ENCODE measurements around the gene ATG7. TPM values are rescaled to one million over a fixed set of nuclear protein-coding genes. Genes with fewer than 3 reads are reported as not detected.

The ATG7 gene
- total RNA-seq, 2 donors from 2014 or later: 33.9 to 38.4 TPM

DNA sequence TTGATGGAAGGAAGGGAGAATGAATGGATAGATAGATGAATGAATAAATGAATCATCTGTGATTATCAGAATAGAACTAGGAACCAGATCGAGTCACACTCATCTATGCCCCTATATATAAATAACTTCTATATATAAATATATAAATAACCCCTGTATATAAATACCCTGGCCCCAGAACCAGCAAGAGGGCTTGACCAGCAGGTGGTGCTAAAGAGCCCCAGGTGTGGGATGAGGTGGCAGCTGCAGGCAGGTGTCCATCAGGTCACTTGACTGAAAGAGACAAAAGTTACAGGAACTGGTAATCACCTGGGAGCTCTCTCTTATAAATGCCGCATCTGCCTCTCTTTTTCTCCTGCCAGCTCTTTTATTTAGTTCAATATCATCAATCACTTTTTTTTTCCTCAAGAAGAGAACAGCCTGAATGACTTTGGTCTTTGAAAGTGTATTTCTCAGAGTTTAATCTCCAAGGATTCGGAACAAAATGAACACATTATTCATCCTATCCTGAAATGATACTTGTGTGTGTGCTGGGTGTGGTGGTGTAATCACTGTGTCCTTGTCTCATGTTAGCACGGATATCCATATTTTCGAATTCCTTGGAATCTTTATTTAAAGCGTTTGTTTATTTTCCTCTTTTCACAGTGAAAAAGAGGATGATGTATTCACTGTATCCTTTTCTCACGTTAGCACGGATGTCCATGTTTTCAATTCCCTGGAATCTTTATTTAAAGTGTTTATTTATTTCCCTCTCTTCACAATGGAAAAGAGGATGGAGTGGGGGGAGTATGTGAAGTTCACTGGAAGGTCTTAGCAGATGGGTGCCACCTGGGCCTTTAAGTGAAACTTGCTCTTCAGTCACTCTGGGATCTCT, 35.4 kb upstream of the ATG7 start:
- Histone ChIP-seq H3K27ac (ENCODE audit: low read depth, low read length) (no peak overlapping the region), H3K9ac (ENCODE audit: extremely low read depth, low read length, poor library complexity, severe bottlenecking) (no peak overlapping the region), H3K4me1 (ENCODE audit: control insufficient read depth, insufficient read depth, low read length) (no peaks in the 10 kb centered on the region), H3K9me3 (ENCODE audit: control insufficient read depth, low read length) (no peaks in the 10 kb centered on the region), H3K27me3 (ENCODE audit: control insufficient read depth, insufficient read depth, low read length, poor library complexity, severe bottlenecking) (peaks cover 8% of the 10 kb centered on the region), H3K36me3 (ENCODE audit: control insufficient read depth, insufficient read depth, low read length) (no peaks in the 10 kb centered on the region), H3K4me3 (ENCODE audit: low read length) (no peak overlapping the region)
- H3K4me3 Mint-ChIP-seq: no peak overlapping the region
- no peaks in the 10 kb centered on the region for H3K36me3 Mint-ChIP-seq (ENCODE audit: low read depth)
- WGBS, 2 experiments (ENCODE audit: insufficient coverage in 1 of 2, insufficient read length in 1 of 2): 80 to 82% methylated on average over 3 to 7 of the region's 8 CpGs
- DNase-seq: peak; percentile 95
- no peaks in the 10 kb centered on the region for H3K9me3 Mint-ChIP-seq
- H3K27ac Mint-ChIP-seq: no peak overlapping the region
- TF ChIP-seq, protein P1, sequence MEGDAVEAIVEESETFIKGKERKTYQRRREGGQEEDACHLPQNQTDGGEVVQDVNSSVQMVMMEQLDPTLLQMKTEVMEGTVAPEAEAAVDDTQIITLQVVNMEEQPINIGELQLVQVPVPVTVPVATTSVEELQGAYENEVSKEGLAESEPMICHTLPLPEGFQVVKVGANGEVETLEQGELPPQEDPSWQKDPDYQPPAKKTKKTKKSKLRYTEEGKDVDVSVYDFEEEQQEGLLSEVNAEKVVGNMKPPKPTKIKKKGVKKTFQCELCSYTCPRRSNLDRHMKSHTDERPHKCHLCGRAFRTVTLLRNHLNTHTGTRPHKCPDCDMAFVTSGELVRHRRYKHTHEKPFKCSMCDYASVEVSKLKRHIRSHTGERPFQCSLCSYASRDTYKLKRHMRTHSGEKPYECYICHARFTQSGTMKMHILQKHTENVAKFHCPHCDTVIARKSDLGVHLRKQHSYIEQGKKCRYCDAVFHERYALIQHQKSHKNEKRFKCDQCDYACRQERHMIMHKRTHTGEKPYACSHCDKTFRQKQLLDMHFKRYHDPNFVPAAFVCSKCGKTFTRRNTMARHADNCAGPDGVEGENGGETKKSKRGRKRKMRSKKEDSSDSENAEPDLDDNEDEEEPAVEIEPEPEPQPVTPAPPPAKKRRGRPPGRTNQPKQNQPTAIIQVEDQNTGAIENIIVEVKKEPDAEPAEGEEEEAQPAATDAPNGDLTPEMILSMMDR (conservative IDR thresholded peaks at IDR 0.05): peak; percentile 96
- no peaks in the 10 kb centered on the region for H3K4me1 Mint-ChIP-seq
- H3K27me3 Mint-ChIP-seq (ENCODE audit: insufficient read depth): peaks cover 2% of the 10 kb centered on the region

DNA sequence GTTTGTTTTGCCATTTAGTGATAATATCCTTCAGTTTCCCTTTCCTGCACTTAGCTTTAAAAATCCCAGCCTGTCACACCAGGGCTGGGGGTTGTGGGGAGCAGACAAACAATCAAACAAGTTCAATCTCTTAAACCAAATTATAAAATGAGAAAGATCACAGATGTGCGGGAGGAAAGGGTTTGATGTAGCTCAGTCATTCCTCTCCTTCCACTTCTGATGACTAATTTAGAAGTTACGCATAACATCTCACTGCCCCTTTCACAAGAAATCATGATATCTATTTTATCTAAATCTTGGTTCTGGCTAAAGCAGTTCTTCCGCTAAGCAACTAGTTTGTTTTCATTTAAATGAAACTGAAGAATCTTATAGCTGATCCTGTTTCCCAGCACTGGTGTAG, 34.1 kb upstream of the ATG7 start:
- Mint-ChIP-seq H3K27ac (no peak overlapping the region), H3K27me3 (ENCODE audit: insufficient read depth) (peaks cover 2% of the 10 kb centered on the region), H3K36me3 (ENCODE audit: low read depth) (no peaks in the 10 kb centered on the region), H3K9me3 (no peaks in the 10 kb centered on the region), H3K4me3 (no peak overlapping the region), H3K4me1 (no peaks in the 10 kb centered on the region)
- H3K36me3 ChIP-seq (ENCODE audit: control insufficient read depth, insufficient read depth, low read length): no peaks in the 10 kb centered on the region
- H3K4me1 ChIP-seq (ENCODE audit: control insufficient read depth, insufficient read depth, low read length): no peaks in the 10 kb centered on the region
- H3K9me3 ChIP-seq (ENCODE audit: control insufficient read depth, low read length): no peaks in the 10 kb centered on the region
- no peak for DNase-seq
- no peak overlapping the region for H3K27ac ChIP-seq (ENCODE audit: low read depth, low read length)
- H3K9ac ChIP-seq (ENCODE audit: extremely low read depth, low read length, poor library complexity, severe bottlenecking): no peak overlapping the region
- H3K4me3 ChIP-seq (ENCODE audit: low read length): no peak overlapping the region
- TF ChIP-seq, protein P1 (conservative IDR thresholded peaks at IDR 0.05): no peak
- 95 to 100% methylated on average over 2 to 3 of the region's 3 CpGs for WGBS, 2 experiments (ENCODE audit: insufficient coverage in 1 of 2, insufficient read length in 1 of 2)
- peaks cover 4% of the 10 kb centered on the region for H3K27me3 ChIP-seq (ENCODE audit: control insufficient read depth, insufficient read depth, low read length, poor library complexity, severe bottlenecking)

DNA sequence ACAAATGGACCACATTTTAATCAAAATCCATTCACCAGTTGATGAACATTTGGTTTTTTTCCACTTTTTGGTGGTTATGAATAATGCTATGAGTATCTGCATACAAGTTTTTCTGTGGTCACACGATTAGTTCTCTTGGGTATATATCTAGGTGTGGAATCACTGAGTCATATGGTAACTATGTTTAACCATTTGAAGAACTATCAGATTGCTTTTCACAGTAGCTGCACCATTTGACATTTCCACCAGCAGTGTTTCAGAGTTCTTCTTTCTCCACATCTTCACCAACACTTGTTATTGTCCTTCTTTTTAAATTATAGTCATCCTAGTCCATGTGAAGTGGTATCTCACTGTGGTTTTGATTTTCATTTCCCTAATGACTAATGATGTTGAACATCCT, 33.3 kb upstream of the ATG7 start:
- WGBS, 2 experiments (ENCODE audit: insufficient coverage in 1 of 2, insufficient read length in 1 of 2): 85% methylated on average over 1 of the region's 1 CpG; no CpG with 5 or more reads in 1 of the 2 experiments
- no peaks in the 10 kb centered on the region for H3K36me3 ChIP-seq (ENCODE audit: control insufficient read depth, insufficient read depth, low read length)
- Mint-ChIP-seq H3K27me3 (ENCODE audit: insufficient read depth) (peaks cover 2% of the 10 kb centered on the region), H3K4me3 (no peak overlapping the region), H3K36me3 (ENCODE audit: low read depth) (no peaks in the 10 kb centered on the region), H3K4me1 (no peaks in the 10 kb centered on the region), H3K27ac (no peak overlapping the region), H3K9me3 (no peaks in the 10 kb centered on the region)
- no peaks in the 10 kb centered on the region for H3K27me3 ChIP-seq (ENCODE audit: control insufficient read depth, insufficient read depth, low read length, poor library complexity, severe bottlenecking)
- H3K9ac ChIP-seq (ENCODE audit: extremely low read depth, low read length, poor library complexity, severe bottlenecking): no peak overlapping the region
- no peak for DNase-seq
- H3K4me3 ChIP-seq (ENCODE audit: low read length): no peak overlapping the region
- no peaks in the 10 kb centered on the region for H3K4me1 ChIP-seq (ENCODE audit: control insufficient read depth, insufficient read depth, low read length)
- no peak overlapping the region for H3K27ac ChIP-seq (ENCODE audit: low read depth, low read length)
- no peaks in the 10 kb centered on the region for H3K9me3 ChIP-seq (ENCODE audit: control insufficient read depth, low read length)
- TF ChIP-seq, protein P1 (conservative IDR thresholded peaks at IDR 0.05): no peak
